ENCODE measurements around the gene ALK. TPM values are rescaled to one million over a fixed set of nuclear protein-coding genes. Genes with fewer than 3 reads are reported as not detected.
A peak's percentile ranks its signal among the peaks of the same experiment; 100 is the strongest.

The ALK gene
- total and polyA plus RNA-seq, 2 experiments from 2014 or later = 0.35 TPM; not detected in 1

GRCh38 chr2:29613067-29613466, 308.3 kb downstream of the ALK start:
- H3K4me3 Mint-ChIP-seq = no peak overlapping the region
- TF ChIP-seq CREB1 (CRISPR knock-in tag; IDR thresholded peaks at IDR 0.05; ENCODE audit: low read depth) = no peak
- no peak for TF ChIP-seq CTCF (conservative IDR thresholded peaks at IDR 0.05; ENCODE audit: low read depth in 2 of 2)
- no peak for TF ChIP-seq EZH2 (IDR thresholded peaks at IDR 0.05; ENCODE audit: low read depth, unreplicated experiment)
- TF ChIP-seq ZNF331 (CRISPR knock-in tag; IDR thresholded peaks at IDR 0.05; ENCODE audit: low read depth) = no peak
- TF ChIP-seq ZNF114 (CRISPR knock-in tag; IDR thresholded peaks at IDR 0.05) = no peak
- no peaks in the 10 kb centered on the region for H3K36me3 ChIP-seq (ENCODE audit: insufficient read depth)
- no peaks in the 10 kb centered on the region for H3K27me3 Mint-ChIP-seq (ENCODE audit: insufficient read depth, low read depth, poor library complexity)
- no peak overlapping the region for H3K4me2 ChIP-seq
- peaks cover 21% of the 10 kb centered on the region for H3K4me1 Mint-ChIP-seq
- peaks cover 3% of the 10 kb centered on the region; the same call in 1 of the 2 replicates for H3K4me1 ChIP-seq (ENCODE audit: insufficient read depth)
- H3K79me2 ChIP-seq (replicated peaks; ENCODE audit: insufficient read depth) = no peaks in the 10 kb centered on the region
- no peaks in the 10 kb centered on the region for H3K36me3 Mint-ChIP-seq (ENCODE audit: low read depth)
- H3K9me3 Mint-ChIP-seq = no peaks in the 10 kb centered on the region
- ATAC-seq (no peak), DNase-seq (ENCODE audit: low spot score) (no peak)
- no peak overlapping the region for H3K4me3 ChIP-seq
- no peak overlapping the region for H2AFZ ChIP-seq
- H3K27me3 ChIP-seq (ENCODE audit: insufficient read depth) = no peaks in the 10 kb centered on the region
- no peaks in the 10 kb centered on the region for H4K20me1 ChIP-seq (replicated peaks; ENCODE audit: insufficient read depth)
- H3K9me2 ChIP-seq (ENCODE audit: insufficient read depth) = peaks cover 19% of the 10 kb centered on the region
- H3K27ac Mint-ChIP-seq = no peak overlapping the region
- no peaks in the 10 kb centered on the region for H3F3A ChIP-seq (replicated peaks; ENCODE audit: low read depth)
- no peak overlapping the region for H3K27ac ChIP-seq (ENCODE audit: low read depth)

DNA sequence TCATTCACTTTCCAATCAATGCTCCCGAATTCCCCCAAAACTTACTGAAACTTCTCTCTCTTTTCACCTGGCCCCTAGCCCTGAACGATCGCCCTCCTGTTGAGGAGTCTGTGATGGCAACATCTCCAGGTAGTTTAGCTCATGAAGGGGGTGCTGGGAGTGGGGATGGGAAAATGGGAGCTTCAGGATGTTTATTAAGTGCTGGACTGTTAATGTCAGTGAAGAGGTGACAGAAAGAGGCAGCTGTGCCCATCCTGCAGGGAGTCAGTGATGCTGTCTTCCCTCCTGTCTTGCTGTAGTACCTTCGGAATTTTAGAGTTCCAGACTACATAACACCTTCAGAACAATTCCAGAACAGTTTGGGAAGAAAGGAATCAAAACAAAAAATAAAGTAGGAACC, 308.8 kb downstream of the ALK start:
- H3K4me3 ChIP-seq = no peak overlapping the region
- H3K36me3 ChIP-seq (ENCODE audit: insufficient read depth) = no peaks in the 10 kb centered on the region
- H4K20me1 ChIP-seq (replicated peaks; ENCODE audit: insufficient read depth) = no peaks in the 10 kb centered on the region
- H3K27me3 ChIP-seq (ENCODE audit: insufficient read depth) = no peaks in the 10 kb centered on the region
- peaks cover 19% of the 10 kb centered on the region for H3K9me2 ChIP-seq (ENCODE audit: insufficient read depth)
- no peaks in the 10 kb centered on the region for H3K36me3 Mint-ChIP-seq (ENCODE audit: low read depth)
- no peak overlapping the region for H3K27ac ChIP-seq (ENCODE audit: low read depth)
- H3F3A ChIP-seq (replicated peaks; ENCODE audit: low read depth) = no peaks in the 10 kb centered on the region
- H3K4me2 ChIP-seq = no peak overlapping the region
- H3K27ac Mint-ChIP-seq = no peak overlapping the region
- H3K4me3 Mint-ChIP-seq = no peak overlapping the region
- 0 out of 2 replicates have a peak overlapping the region, but pooled peaks have one; percentile 7 for H2AFZ ChIP-seq
- H3K27me3 Mint-ChIP-seq (ENCODE audit: insufficient read depth, low read depth, poor library complexity) = no peaks in the 10 kb centered on the region
- H3K4me1 ChIP-seq (ENCODE audit: insufficient read depth) = peaks cover 3% of the 10 kb centered on the region; the same call in 1 of the 2 replicates
- H3K79me2 ChIP-seq (replicated peaks; ENCODE audit: insufficient read depth) = no peaks in the 10 kb centered on the region
- DNase-seq (ENCODE audit: low spot score) (no peak), ATAC-seq (no peak)
- H3K4me1 Mint-ChIP-seq = peaks cover 21% of the 10 kb centered on the region
- H3K9me3 Mint-ChIP-seq = no peaks in the 10 kb centered on the region
- no peak for TF ChIP-seq CTCF (conservative IDR thresholded peaks at IDR 0.05; ENCODE audit: low read depth in 2 of 2)
- no peak for TF ChIP-seq NANOG (IDR thresholded peaks at IDR 0.05; ENCODE audit: borderline replicate concordance)
- TF ChIP-seq, protein P1, sequence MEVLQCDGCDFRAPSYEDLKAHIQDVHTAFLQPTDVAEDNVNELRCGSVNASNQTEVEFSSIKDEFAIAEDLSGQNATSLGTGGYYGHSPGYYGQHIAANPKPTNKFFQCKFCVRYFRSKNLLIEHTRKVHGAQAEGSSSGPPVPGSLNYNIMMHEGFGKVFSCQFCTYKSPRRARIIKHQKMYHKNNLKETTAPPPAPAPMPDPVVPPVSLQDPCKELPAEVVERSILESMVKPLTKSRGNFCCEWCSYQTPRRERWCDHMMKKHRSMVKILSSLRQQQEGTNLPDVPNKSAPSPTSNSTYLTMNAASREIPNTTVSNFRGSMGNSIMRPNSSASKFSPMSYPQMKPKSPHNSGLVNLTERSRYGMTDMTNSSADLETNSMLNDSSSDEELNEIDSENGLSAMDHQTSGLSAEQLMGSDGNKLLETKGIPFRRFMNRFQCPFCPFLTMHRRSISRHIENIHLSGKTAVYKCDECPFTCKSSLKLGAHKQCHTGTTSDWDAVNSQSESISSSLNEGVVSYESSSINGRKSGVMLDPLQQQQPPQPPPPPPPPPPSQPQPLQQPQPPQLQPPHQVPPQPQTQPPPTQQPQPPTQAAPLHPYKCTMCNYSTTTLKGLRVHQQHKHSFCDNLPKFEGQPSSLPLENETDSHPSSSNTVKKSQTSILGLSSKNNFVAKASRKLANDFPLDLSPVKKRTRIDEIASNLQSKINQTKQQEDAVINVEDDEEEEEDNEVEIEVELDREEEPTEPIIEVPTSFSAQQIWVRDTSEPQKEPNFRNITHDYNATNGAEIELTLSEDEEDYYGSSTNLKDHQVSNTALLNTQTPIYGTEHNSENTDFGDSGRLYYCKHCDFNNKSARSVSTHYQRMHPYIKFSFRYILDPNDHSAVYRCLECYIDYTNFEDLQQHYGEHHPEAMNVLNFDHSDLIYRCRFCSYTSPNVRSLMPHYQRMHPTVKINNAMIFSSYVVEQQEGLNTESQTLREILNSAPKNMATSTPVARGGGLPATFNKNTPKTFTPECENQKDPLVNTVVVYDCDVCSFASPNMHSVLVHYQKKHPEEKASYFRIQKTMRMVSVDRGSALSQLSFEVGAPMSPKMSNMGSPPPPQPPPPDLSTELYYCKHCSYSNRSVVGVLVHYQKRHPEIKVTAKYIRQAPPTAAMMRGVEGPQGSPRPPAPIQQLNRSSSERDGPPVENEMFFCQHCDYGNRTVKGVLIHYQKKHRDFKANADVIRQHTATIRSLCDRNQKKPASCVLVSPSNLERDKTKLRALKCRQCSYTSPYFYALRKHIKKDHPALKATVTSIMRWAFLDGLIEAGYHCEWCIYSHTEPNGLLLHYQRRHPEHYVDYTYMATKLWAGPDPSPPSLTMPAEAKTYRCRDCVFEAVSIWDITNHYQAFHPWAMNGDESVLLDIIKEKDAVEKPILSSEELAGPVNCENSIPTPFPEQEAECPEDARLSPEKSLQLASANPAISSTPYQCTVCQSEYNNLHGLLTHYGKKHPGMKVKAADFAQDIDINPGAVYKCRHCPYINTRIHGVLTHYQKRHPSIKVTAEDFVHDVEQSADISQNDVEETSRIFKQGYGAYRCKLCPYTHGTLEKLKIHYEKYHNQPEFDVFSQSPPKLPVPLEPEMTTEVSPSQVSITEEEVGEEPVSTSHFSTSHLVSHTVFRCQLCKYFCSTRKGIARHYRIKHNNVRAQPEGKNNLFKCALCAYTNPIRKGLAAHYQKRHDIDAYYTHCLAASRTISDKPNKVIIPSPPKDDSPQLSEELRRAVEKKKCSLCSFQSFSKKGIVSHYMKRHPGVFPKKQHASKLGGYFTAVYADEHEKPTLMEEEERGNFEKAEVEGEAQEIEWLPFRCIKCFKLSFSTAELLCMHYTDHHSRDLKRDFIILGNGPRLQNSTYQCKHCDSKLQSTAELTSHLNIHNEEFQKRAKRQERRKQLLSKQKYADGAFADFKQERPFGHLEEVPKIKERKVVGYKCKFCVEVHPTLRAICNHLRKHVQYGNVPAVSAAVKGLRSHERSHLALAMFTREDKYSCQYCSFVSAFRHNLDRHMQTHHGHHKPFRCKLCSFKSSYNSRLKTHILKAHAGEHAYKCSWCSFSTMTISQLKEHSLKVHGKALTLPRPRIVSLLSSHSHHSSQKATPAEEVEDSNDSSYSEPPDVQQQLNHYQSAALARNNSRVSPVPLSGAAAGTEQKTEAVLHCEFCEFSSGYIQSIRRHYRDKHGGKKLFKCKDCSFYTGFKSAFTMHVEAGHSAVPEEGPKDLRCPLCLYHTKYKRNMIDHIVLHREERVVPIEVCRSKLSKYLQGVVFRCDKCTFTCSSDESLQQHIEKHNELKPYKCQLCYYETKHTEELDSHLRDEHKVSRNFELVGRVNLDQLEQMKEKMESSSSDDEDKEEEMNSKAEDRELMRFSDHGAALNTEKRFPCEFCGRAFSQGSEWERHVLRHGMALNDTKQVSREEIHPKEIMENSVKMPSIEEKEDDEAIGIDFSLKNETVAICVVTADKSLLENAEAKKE (CRISPR knock-in tag; IDR thresholded peaks at IDR 0.05) = no peak
- no peak for TF ChIP-seq EZH2 (IDR thresholded peaks at IDR 0.05; ENCODE audit: low read depth, unreplicated experiment)
- no peak for TF ChIP-seq CREB1 (CRISPR knock-in tag; IDR thresholded peaks at IDR 0.05; ENCODE audit: low read depth)
- no peak for TF ChIP-seq POLR2AphosphoS5 (IDR thresholded peaks at IDR 0.05; ENCODE audit: low read depth)
- TF ChIP-seq ZNF331 (CRISPR knock-in tag; IDR thresholded peaks at IDR 0.05; ENCODE audit: low read depth) = no peak
- TF ChIP-seq STAT1 (IDR thresholded peaks at IDR 0.05; ENCODE audit: unreplicated experiment) = no peak
- TF ChIP-seq EZH2phosphoT487 (IDR thresholded peaks at IDR 0.05; ENCODE audit: unreplicated experiment) = no peak
